Superior temporal gyrus (tissue), 1 donor: ENCODE data around the gene AFG1L.

Source experiments
- DNase-seq: peaks from one replicate; pipeline ENCODE4 v3.0.0-alpha.2; 2016; ENCODE audit errors: extremely low spot score

The AFG1L gene

DNA sequence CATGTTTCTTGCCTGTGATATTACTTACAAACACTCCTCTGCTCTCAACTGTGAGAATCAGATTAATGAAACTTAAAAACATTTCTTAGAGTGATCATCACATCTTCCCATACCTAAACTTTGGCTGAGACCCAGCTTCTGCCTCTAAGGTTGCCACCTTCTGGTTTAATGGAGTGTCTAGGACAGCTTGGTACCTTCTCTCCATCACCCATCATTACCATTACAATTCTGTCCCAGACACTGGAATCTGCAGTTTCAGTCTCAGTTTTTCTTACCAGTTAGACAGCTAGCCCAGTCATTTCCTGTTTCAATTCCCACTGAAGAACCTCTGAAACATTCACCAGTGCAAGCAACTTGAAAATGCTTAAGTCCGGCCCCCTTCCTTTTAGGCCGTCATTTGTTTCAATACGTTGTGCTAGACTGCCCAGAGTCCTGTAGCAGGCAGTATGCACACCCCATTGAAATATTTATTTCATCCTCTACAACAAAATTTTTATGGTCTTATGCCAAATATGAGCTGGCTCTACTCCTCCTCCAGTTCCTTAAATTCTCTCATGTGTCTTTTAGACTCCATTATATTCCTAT lies 158.8 kb downstream of the AFG1L start:
- no peak for DNase-seq

DNA sequence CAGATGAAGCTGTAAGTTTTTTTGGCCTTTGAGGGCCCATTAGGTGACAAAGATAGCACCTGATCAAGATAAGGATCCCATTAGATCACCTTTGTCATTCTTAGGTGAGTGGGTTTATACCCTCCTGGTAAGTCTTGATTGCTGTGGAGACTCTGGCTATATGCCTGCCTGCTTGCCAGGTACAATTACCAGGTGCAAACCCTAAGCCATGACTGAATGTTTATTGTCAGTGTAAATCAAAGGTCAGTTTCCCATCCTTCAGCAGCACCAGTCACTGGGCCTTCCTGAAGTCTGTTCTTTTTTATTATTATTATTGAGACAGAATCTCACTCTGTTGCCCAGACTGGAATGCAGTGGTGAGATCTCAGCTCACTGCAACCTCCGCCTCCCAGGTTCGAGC lies 159.5 kb downstream of the AFG1L start:
- no peak for DNase-seq

DNA sequence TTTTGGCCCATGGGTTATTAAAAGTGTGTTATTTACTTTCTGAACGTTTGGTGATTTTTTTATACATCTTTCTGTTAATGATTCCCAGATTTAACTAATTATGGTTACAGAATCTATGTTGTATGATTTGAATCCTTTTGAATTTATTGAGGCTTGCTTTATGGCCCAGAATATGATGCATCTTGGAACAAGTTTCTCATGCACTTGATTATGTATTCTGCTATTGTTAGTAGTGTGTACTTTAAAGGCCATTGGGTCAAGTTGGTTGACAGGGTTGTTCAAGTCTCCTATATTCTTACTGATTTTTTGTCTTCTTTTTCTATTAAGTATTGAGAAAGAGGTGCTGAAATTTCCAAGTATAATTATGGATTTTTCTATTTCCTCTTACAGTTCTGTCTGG lies 160.8 kb downstream of the AFG1L start:
- no peak for DNase-seq

DNA sequence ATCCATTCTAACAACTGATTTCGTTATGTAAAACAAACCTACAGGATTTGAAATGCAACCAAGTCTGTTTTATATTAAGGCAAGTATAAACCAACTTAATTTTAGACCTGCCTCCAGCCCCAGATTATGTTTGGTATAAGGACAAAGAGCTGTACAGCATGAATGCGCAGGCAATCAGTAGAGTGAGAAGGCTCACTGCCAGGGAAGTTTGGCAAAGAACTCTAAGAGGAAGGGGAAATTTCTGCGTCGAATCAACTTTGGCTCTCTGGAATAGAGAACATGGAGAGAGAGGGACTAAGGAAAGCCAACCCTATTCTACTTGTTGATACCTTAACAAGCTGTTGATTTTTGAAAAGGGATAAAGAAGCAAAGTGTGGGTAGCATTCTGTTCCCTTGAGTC lies 168.9 kb downstream of the AFG1L start:
- peak; percentile 35 for DNase-seq

DNA sequence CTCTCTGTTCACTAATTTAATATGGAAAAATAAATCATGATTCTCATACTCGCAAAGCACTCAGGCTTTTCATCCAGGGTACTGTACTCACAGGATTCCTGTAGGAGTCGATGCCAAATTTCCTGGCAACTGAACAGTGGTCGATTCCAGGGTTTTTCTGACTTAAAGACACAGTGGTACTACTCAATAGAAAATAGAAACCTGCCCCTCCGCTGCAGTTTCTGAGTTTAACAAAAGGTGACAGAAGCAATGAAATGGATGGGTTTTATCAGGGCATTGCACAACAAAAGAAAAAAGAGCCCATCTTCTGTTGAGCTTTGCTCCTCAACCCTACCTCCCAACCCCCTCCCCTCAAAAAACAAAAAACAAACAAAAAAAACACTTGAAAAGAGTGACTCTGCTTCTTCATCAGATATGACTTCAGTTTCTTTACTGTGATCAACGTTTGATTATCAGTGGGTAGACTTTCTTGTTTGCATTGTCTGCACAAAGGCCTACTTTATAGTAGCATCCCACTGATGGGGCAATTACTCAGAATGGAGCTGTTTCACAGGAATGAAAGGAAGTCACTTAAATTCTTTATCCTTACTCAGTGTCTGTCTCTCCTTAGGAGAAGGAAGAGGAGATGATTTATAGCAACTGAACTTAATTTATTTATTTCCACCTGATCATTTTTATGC lies 169.7 kb downstream of the AFG1L start:
- DNase-seq = no peak

DNA sequence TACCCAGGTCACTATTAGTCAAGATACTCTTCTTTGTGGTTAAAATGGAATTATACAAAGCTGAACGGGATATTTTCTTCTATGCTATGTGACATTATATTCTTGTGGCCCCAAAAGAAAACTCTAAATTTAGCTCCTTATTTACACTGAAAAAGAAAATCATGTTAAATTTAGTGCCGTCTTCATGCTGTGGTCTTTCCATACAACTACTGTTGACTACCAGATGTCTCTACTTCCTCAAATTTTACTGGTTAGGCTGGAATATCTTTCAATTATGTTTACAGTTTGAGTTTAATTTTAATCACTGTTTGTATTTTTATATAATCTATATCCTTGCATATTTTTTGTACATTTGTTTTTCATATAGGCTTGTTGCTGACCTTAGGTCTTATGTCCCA lies 170.2 kb downstream of the AFG1L start:
- no peak for DNase-seq

DNA sequence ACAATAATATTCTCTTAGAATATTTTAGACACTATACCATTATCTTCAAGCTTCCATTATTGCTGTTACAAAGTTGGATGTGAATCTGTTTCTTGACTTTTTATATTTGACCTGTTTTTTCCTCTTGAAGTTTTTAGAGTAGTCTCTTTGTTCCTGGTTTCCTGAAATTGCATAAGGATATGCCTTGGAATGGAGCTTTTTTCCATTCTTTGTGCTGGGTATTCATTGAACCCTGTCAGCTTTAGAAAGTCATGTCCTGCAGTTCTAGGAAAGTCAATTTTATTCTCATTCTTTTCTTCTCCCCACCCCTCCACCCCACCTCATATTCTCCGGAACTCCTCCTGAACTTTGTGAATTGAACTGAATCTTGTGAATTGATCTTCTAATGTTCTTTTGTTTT lies 173.5 kb downstream of the AFG1L start:
- no peak for DNase-seq

DNA sequence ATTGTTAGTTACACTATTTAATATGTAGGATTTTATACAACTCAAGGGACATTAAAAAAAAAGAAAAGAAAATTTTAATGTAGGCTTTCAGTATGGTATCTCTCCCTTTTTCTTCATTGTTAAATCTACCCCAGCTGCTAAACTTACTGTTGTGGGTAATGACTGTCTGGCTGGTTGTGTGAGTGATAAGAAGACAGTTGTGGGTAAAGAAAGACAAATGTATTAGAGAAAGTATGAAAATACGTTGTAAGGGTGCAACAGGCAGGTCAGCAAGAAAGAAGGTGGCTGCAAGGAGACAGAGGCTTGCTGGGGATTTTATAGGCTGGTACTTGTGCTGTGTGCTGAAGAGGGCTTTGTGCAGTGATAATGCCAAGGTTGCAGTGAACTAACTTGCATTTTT lies 174.5 kb downstream of the AFG1L start:
- no peak for DNase-seq

DNA sequence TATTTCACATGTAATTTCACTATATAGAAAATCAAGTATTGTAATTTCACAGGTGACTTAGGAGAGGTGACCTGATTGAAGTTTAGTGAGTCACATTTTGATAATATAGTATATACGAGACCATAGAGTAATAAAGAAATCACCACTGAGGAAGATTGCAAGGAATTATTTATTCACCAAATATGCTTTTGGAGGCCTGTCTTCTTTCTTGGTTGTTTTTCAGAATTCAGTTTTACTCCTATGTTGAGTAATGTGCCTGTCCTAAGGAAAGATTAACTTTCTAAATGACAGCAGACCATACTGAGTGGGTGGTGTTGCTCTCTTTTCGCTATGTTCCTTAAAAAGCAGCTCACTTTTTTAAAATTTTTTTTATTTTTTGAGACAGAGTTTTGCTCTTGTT lies 178.3 kb downstream of the AFG1L start:
- no peak for DNase-seq

DNA sequence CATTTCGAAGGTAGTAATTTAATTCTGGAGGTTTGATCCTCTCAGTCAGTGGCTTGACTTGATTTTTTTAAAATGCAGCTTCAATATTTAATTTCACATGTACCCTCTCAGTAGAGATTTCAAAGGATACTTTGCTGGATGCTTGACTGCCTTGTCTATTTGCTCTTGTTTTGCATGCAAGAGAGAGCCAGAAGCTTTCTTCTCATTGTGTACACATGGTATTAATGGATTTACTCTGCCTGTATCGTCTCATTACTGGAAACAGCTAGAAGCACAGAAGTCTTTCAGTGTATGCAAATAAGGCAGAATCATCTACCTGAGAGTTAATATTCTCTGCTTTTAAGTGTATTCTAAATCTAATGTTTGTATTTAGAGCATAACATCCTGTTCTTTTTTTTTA lies 181.5 kb downstream of the AFG1L start:
- peak; percentile 42 for DNase-seq

DNA sequence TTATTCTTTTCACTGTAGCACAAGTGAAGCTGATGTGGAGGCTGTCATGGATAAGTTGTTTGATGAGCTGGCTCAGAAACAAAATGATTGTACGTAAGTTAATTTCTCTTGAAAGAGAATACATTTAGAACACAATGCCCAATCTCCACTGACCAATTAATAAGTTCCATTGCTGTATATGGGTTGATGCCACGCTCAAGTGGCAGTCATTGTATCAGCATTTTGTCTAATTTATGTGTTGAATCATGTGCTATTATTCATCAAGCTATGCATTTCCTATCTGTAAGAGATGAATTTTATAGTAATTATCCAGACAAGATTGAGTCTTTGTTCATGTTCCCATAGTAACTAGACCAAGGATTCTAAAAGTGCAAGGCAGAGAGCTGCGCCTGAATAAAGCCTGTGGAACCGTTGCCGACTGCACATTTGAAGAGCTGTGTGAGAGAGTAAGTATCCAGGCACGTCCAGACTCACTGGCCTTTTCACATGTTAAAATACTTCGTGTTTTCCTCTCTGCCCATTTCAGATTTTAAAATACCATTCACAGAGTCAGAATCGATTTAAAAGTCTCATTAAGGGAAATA lies 182.1 kb downstream of the AFG1L start:
- DNase-seq = peak; percentile 59

DNA sequence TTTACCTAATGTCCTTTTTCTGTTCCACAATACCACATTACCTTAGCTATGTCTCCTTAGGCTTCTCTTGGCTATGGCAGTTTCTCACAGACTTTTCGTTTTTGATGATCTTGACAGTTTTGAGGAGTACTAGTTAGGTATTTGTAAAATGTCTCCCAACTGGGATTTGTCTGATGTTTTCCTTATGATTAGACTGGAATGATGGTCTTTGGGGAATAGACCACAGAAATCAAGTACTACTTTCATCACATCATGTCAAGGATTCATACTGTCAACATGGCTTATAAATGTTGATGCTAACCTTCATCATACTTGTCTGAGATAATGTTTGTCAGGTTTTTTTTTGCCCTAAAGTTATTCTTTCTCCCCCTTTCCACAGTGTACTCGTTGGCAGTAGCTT lies 187.7 kb downstream of the AFG1L start:
- DNase-seq = no peak

DNA sequence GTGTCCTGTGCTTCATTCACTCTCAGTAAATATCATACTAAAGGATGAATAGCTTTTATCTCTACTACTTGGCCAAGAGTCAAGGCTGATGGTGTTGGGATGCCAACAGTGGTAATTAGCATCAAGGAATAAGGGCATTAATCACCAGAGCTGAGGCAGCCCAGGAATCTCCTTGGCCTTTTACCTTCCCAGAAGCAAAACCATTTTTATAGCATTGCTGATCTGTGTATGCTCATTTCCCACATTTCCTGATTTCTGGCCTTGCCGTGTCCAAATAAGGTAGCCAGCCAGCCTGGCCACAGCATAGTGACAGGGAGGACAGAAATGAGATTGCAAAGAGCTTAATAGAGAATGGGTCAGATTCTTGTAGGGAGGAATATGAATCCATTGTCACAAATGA lies 189.2 kb downstream of the AFG1L start:
- no peak for DNase-seq

DNA sequence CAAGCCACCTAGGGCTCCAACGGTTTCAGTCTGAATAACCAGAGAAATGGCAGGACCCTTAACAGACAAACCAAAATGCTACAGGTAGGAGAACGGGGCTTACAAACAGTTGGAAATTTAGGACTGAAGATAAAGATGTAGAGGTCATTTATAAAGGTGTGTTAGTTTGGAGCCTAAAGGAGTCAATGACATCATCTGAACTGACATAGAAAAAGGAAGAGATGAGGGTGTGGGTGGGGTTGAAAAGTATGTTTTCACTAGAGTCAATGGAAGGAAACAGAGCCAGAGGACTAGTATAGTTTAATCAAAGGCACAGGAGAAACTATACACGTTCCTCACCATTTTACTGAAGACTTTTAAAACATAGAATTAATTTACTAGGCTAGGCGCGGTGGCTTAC lies 194.8 kb downstream of the AFG1L start:
- DNase-seq = no peak

DNA sequence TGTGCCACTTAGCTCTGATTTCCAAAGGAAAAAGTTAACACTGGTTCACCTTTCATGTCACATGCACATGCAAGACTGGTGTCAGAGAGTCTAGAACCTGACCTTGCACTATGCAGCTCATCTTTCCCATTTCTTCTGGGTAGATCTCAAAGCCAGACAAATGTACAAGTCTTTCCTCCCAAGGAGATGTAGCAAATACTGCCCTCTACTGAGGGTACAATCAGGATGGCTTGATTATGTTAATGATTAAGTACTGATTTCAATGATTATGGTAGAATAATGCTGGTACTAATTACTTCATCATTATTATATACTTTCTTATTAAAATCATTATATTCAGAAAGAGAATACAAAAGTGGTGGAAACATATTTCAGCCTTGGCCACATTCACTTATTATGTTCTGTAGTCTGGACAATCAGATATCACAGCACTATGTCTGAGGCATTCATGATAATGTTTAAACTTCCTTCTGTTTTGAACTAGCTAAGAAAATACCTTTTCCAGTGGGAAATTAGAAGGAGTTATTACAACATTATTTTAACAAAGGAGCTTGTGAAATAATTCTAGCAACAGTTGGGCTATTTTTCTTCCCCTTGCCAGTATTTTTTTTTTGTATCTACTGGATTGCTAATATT lies 197.4 kb downstream of the AFG1L start:
- peak; percentile 84 for DNase-seq

DNA sequence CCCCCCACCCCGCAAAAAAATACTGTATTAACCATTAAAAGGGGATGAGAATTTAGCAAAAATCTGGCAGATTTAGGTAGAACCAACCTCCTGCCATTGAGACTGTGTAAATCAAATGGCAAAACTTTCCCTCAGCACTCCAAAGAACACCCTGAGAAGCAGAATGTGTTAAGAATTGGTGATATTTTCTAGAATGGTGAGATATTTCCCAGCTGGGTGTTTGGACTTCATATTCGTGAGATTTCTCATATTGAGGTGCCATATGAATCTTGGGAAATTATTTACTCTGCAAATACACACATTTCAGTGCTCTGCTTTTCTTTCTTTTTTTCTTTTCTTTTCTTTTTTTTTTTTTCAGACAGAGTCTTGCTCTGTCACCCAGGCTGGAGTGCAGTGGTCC lies 199.6 kb downstream of the AFG1L start:
- DNase-seq = no peak

DNA sequence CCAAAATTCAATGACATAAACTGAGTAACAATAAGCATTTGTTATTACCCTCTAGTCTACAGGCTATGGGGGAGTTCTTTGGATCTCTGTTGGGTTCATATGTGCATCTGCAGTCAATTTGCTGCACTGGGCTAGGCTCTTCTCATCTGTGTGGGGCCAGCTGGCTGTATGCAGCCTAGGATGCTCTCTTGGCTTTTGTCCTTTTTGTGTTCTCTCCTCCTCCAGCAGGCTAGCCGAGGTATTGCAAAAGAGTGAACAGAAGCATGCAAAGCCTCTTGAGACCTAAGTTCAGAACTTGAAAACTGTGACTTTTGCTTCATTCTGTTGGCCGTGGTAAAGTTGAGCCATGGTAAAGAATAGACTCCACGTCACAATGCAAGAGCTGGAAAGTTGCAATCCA lies 203.0 kb downstream of the AFG1L start:
- no peak for DNase-seq

DNA sequence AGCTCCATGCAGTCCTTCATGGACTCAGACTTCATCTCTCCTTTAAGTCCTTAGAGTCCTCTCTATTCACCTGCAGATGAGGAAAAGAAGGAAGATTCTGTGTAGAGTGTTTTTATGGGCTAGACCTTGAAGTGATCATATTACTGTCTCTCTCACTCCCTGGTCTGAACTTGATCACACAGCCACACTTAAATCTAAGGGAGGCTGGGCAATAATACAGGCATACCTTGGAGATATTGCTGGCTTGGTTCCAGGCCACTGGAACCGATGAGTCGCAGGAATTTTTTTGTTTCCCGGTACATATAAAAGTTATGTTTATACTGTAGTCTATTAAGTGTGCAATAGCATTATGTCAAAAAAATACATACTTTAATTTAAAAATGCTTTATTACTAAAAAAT lies 206.7 kb downstream of the AFG1L start:
- no peak for DNase-seq

DNA sequence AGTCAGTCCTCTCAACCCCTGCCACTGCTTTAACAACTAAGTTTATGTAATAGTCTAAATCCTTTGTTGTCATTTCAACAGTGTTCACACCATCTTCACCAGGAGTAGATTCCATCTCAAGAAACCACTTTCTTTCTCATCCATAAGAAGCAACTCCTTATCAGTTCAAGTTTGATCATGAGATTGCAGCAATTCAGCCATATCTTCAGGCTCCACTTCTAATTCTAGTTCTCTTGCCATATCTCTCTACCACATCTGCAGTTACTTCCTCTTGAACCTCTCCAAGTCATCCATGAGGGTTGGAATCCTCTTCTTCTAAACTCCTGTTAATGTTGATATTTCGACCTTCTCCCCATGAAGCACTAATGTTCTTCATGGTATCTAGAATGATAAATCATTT lies 208.0 kb downstream of the AFG1L start:
- DNase-seq = no peak

DNA sequence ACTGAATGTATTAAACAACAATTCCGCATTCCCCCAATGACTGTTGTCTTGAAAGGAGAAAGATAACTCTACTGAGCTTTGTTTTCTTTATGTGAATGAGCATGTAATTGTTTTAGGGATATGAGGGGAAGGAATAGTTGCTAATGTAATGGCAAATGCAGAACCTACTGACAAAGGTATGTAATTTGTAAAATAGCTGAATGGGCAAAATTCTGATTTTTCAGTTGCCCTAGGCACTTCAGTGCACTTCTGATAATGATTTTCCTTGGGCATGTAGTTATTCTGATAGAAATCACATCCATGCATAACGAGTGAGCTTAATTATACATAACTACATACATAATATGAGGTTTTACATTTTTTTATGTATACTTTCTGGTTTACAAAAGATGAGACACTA lies 212.5 kb downstream of the AFG1L start:
- DNase-seq = no peak

DNA sequence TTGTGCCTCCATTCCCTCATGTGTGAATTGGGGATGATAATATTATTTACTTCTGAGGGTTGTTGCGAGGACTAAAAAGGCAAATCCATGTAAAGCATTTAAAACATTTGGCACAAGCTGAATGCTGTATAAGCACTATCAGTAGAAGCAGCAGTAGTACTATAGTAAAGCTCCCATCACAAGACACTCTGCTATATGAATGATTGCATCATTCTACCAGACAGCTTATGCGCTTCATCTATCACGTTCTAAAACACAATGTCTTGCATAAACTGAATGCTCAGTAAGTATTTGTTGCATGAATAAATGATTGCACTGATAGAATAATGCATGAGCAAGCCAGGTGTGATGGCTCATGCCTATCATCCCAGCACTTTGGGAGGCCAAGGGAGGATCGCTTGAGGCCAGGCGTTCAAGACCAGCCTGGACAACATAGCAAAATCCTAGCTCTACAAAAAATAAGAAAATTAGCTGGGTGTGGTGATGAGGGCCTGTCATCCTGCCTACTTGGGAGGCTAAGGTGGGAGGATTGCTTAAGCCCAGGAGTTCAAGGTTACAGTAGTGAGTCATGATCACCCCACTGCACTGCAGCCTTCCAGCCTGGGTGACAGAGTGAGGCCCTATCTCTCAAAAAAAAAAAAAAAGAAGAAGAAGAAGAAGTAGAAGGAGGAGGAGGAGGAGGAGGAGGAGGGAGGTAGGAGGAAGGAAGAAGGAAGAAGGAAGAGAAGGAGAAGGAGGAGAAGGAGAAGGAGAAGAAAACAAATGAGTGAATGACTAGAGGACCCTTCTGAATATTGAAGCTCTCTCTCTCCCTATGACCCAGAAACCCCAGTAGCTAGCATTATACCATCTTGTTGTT lies 215.8 kb downstream of the AFG1L start:
- no peak for DNase-seq
